ENCODE data around the gene PKLR. TPM values are rescaled to one million over a fixed set of nuclear protein-coding genes. Genes with fewer than 3 reads are reported as not detected.

The PKLR gene
- total RNA-seq, 4 donors from 2014 or later: not detected

- no peak for TF ChIP-seq POLR2A (IDR thresholded peaks at IDR 0.05)
- TF ChIP-seq, protein P1, sequence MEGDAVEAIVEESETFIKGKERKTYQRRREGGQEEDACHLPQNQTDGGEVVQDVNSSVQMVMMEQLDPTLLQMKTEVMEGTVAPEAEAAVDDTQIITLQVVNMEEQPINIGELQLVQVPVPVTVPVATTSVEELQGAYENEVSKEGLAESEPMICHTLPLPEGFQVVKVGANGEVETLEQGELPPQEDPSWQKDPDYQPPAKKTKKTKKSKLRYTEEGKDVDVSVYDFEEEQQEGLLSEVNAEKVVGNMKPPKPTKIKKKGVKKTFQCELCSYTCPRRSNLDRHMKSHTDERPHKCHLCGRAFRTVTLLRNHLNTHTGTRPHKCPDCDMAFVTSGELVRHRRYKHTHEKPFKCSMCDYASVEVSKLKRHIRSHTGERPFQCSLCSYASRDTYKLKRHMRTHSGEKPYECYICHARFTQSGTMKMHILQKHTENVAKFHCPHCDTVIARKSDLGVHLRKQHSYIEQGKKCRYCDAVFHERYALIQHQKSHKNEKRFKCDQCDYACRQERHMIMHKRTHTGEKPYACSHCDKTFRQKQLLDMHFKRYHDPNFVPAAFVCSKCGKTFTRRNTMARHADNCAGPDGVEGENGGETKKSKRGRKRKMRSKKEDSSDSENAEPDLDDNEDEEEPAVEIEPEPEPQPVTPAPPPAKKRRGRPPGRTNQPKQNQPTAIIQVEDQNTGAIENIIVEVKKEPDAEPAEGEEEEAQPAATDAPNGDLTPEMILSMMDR (IDR thresholded peaks at IDR 0.05): peak in 1 of 6 experiments; percentile 19
- DNase-seq: peak in 1 of 2 donors; percentile 20
- no peaks in the 10 kb centered on the region for H3K9me3 ChIP-seq
- H3K27ac ChIP-seq: peak overlapping the region; percentile 12 to 80 (median 52)
- intact Hi-C loops (cut with DNase I): no loop called here
- H3K4me1 ChIP-seq: peaks cover 11 to 12% of the 10 kb centered on the region in 2 donors
- H3K4me3 ChIP-seq (replicated peaks in 1 of 3): peak overlapping the region; percentile 50 to 57 (median 53)
- 0% methylated on average over 7 to 9 of the region's 9 CpGs for WGBS, 2 donors
- peaks cover 30 to 38% of the 10 kb centered on the region in 2 donors for H3K36me3 ChIP-seq
- no peaks in the 10 kb centered on the region for H3K27me3 ChIP-seq
Observed at GRCh38 chr1:155261493-155261851, 39.8 kb downstream of the PKLR start.

DNA sequence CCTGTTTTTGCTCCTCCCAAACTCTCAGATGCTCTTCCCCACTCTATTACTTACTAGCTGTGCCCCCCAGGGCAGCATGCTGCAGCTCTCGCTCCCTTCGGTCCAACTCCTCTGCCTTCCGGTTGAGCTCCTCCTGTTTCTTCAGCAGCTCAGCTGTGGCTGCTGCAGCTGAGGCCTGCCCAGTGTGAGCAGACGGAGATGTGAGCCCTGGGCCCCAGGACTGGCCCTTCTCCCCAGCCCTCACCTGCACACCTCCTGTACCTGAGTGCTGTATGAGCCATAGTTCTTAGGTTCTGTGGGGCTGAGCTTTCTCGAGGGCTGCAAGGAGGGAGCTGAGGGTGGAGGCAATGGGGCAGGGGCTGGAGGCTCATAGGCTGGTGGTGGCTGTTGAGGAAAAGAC is 41.0 kb downstream of the PKLR start:
- Histone ChIP-seq H3K4me3 (replicated peaks in 1 of 3) (no peak overlapping the region), H3K9me3 (no peaks in the 10 kb centered on the region), H3K36me3 (peaks cover 22 to 26% of the 10 kb centered on the region in 2 donors), H3K27me3 (no peaks in the 10 kb centered on the region), H3K27ac (no peak overlapping the region), H3K4me1 (peaks cover 12 to 19% of the 10 kb centered on the region in 2 donors)
- 89 to 92% methylated on average over 5 of the region's 5 CpGs for WGBS, 2 donors
- DNase-seq: no peak
- intact Hi-C loops (cut with DNase I): no loop called here
- TF ChIP-seq, protein P1 (IDR thresholded peaks at IDR 0.05): no peak
- no peak for TF ChIP-seq POLR2A (IDR thresholded peaks at IDR 0.05)

DNA sequence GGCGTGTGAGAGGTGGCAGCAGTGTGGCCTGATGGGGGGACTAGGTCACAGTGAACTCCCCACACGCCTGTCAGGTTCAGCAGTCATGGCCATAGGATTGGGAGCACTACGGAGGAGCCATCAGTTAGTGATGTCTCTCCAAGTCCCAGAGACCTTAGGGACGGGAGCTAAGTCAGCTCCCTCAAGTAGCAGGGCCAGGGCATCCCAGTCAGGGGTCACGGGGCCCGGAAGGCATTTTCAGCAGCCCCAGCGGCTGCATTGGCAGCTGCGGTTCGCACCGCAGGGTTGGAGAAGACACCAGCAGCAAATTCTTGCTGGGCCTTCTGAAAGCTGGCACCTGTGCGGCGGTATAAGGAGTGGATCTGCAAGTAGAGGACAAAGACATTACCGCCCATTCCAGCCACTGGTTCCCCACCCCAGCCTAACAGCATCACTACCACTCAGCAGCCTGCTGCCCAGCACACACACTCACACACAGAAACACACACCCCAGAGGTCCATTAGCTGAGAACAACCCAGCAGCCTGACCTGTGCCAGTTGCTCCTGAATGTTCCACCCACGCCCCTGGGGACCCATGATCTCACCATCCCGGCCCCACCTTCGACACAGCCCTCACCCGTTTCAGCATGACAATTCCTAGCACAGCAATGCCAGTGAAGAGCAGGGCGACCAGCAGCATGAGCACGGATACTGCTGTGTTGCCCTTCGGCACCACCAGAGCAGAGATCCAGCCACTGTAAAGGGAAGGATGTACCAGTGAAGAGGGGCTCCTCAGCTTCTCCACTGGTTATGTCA is 45.0 kb downstream of the PKLR start:
- 80 to 86% methylated on average over 14 to 20 of the region's 20 CpGs for WGBS, 2 donors
- peaks cover 3 to 4% of the 10 kb centered on the region in 2 donors for H3K36me3 ChIP-seq
- TF ChIP-seq, protein P1 (IDR thresholded peaks at IDR 0.05): no peak
- TF ChIP-seq POLR2A (IDR thresholded peaks at IDR 0.05): no peak
- intact Hi-C loops (cut with DNase I): loop anchor here (5.0 kb wide), 1 partner anchor 66 kb away; the partner anchor contains the start of gene RUSC1
- H3K4me3 ChIP-seq (replicated peaks in 1 of 3): no peak overlapping the region
- no peak for DNase-seq
- H3K4me1 ChIP-seq: peaks cover 14 to 23% of the 10 kb centered on the region in 2 donors
- no peaks in the 10 kb centered on the region for H3K9me3 ChIP-seq
- no peaks in the 10 kb centered on the region for H3K27me3 ChIP-seq
- peak overlapping the region; percentile 89 to 98 (median 95) for H3K27ac ChIP-seq

DNA sequence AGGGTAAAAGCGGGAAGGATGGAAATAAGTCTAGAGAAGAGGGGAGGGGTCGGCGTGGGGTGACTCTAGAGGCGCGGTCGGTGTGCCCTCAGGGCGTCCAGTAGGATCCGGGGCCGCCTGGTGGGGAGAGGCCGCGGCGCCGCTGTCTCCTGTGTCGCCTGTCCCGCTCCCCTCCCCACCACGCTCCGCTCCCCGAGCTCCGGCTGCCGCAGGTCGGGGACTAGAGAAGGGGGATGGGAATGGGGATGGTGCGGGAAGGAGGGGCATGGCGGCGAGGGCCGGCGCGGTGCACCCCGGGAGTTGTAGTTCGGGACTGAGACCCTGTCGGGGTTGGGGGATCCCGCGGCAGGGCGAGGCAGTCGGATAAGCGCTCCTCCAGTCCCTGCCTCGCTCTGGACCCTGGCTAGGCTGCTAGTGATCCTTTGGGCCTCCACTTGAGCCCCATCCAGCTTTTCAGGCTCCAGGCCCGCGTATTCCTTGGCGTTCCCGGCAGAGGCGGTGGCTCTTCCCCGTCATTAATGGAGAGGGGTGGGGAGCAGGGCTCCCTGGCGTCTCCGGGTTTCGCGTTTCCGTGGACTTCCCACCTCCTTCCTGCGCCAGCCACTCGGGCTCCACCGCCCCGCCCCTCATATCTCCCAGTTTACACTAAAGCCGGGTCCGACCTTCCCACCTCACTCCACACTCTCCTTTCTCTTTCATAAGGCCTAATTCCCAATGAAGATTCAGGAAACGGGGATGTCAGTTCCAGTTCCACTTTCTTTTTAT is 45.8 kb downstream of the PKLR start, which contains the start of gene ENTREP3:
TSS of gene ENTREP3 (minus strand) at position 241 of the 765 bp plus-strand sequence. CDS start 606 bp downstream, outside the sequence.
- 2 to 4% methylated on average over 36 to 47 of the region's 54 CpGs for WGBS, 2 donors
- Histone ChIP-seq H3K27me3 (no peaks in the 10 kb centered on the region), H3K9me3 (no peaks in the 10 kb centered on the region), H3K36me3 (peaks cover 3 to 4% of the 10 kb centered on the region in 2 donors), H3K27ac (peak within 1 kb of the TSS; percentile 89 to 98 (median 95)), H3K4me3 (replicated peaks in 1 of 3) (peak within 1 kb of the TSS; percentile 63 to 93 (median 78)), H3K4me1 (peaks cover 11 to 25% of the 10 kb centered on the region in 2 donors)
- TF ChIP-seq POLR2A (IDR thresholded peaks at IDR 0.05): peak in 1 of 2 donors; percentile 62
- TF ChIP-seq, protein P1 (IDR thresholded peaks at IDR 0.05): peak in 1 of 6 experiments; percentile 12
- DNase-seq: peak; percentile 84 to 86
- intact Hi-C loops (cut with DNase I): loop anchor here (5.0 kb wide), 1 partner anchor 67 kb away; the partner anchor contains the start of gene RUSC1
